ENCODE measurements around the gene GATD1. TPM values are rescaled to one million over a fixed set of nuclear protein-coding genes. Genes with fewer than 3 reads are reported as not detected.

GATD1 gene
- total RNA-seq, 1 donor from 2014 or later, result 63.3 TPM

DNA sequence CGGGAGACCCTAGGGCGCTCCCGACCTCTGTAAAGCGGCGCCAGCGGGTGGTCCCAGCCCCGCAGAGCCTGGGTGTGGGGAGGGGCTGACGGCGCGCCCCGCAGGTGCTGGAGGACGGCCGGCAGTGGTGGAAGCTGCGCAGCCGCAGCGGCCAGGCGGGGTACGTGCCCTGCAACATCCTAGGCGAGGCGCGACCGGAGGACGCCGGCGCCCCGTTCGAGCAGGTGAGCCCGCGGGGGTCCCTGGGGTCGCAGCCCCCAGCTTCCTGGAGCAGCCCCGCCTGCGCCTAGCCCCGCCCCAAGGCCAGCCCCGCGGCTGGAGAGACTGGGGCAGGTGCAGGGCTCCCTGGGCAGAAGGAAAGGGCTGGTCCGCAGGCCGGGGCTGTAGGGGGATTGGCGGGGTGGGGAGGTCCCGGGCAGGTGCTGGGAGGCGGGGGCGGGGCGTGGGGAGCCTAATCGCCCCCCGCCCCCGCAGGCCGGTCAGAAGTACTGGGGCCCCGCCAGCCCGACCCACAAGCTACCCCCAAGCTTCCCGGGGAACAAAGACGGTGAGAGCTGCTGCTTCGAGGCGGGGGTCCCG lies 51.6 kb downstream of the GATD1 start:
- H3K36me3 Mint-ChIP-seq (ENCODE audit: low read depth), result no peaks in the 10 kb centered on the region
- H3K27me3 Mint-ChIP-seq, result peaks cover 8% of the 10 kb centered on the region
- peaks cover 21% of the 10 kb centered on the region for H3K4me1 Mint-ChIP-seq
- ChIA-PET CTCF (interaction anchor here (1.2 to 8.8 kb wide), 3 partner anchors 31 to 171 kb away, joined by 9 to 70 read pairs (median 34); partner anchors contain the start of genes DEAF1 and TMEM80), POLR2A (interaction anchor here (0.8 to 2.0 kb wide), 7 partner anchors 21 to 171 kb away, joined by 3 to 27 read pairs (median 6); partner anchors contain the start of genes DEAF1, PHRF1, RPLP2 and TALDO1)
- intact Hi-C loops (cut with micrococcal nuclease), result loop anchor here (1.0 to 5.0 kb wide), 2 partner anchors 72 to 108 kb away; partner anchors contain the start of gene IRF7
- TF ChIP-seq, protein P1, sequence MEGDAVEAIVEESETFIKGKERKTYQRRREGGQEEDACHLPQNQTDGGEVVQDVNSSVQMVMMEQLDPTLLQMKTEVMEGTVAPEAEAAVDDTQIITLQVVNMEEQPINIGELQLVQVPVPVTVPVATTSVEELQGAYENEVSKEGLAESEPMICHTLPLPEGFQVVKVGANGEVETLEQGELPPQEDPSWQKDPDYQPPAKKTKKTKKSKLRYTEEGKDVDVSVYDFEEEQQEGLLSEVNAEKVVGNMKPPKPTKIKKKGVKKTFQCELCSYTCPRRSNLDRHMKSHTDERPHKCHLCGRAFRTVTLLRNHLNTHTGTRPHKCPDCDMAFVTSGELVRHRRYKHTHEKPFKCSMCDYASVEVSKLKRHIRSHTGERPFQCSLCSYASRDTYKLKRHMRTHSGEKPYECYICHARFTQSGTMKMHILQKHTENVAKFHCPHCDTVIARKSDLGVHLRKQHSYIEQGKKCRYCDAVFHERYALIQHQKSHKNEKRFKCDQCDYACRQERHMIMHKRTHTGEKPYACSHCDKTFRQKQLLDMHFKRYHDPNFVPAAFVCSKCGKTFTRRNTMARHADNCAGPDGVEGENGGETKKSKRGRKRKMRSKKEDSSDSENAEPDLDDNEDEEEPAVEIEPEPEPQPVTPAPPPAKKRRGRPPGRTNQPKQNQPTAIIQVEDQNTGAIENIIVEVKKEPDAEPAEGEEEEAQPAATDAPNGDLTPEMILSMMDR (IDR thresholded peaks at IDR 0.05), result no peak
- H3K27ac Mint-ChIP-seq, result no peak overlapping the region
- DNase-seq (no peak), ATAC-seq (ENCODE audit: low read depth) (no peak)
- no peaks in the 10 kb centered on the region for H3K9me3 Mint-ChIP-seq
- H3K4me3 Mint-ChIP-seq, result peak overlapping the region; percentile 75

DNA sequence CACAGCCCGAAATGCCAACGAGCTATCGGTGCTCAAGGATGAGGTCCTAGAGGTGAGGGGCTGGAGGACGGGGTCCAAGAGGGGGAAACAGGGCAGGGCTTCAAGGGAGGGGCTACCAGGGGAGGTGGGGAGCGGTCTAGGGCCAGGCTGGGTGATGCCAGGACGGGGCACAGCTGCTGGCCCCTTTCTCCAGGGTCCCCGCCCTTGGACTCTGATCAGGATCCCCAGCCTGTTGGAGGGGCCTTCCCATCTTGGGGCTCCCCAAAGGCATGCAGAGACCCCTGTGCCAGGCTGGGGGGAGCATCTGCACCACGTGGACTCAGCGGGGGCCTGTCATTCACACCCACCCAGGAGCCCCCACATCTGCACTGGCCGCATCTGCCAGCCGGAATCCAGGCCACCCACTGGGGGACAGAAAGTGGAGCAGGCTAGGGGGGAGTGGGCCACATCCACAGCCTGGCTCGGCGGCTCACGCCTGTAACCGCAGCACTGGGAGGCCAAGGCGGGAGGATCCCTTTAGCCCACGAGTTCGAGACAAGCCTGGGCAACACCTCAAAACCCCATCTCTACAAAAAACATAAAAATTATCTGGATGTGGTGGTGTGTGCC lies 52.4 kb downstream of the GATD1 start:
- CTCF ChIA-PET, result interaction anchor here (0.7 to 8.8 kb wide), 5 partner anchors 30 to 176 kb away, joined by 3 to 70 read pairs (median 24); partner anchors contain the start of genes DEAF1 and TMEM80

DNA sequence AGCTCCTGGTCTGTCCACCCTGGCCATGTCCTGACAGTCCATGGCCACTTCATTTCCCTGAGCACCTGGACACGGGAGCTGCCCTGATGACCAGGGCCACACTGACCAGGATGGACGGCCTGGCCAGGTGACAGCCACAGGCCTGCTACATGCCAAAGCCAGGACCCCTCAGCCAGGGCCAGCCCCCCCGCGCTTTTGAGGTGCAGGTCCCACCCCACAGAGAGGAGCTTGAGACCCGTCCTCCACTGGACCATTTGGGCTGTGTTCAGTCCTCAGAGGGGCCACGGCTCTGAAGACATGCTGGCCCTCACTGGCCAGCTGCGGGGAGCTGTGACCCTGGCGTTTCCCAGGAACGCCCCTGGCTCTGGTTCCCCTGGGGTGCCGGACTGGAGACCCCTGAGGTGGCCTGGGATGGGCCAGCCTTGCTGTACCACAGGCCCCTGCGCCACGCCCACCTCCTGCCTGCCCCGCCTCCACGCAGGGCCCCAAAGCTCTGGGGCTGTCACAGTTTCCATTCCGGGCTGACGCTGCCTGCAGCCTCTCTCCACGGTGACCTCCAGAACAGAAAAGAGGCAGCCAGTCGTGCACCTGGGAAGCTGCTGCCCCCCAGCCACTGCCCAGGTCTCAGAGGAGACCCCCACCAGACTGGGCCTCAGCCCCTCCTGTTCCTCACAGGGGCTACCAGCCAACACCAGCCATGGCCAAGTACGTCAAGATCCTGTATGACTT lies 53.1 kb downstream of the GATD1 start:
- no peak for DNase-seq
- no peak overlapping the region for H3K4me3 Mint-ChIP-seq
- CTCF ChIA-PET, result interaction anchor here (0.7 to 8.8 kb wide), 5 partner anchors 29 to 176 kb away, joined by 3 to 70 read pairs (median 24); partner anchors contain the start of genes DEAF1 and TMEM80
- ATAC-seq (ENCODE audit: low read depth), result no peak
- TF ChIP-seq, protein P1 (IDR thresholded peaks at IDR 0.05), result no peak
- intact Hi-C loops (cut with micrococcal nuclease), result loop anchor here (5.0 kb wide), 1 partner anchor 187 kb away; the partner anchor contains the start of genes HRAS and LRRC56
- H3K27me3 Mint-ChIP-seq, result peaks cover 4% of the 10 kb centered on the region
- H3K27ac Mint-ChIP-seq, result no peak overlapping the region
- peaks cover 23% of the 10 kb centered on the region for H3K4me1 Mint-ChIP-seq
- POLR2A ChIA-PET, result interaction anchor here (0.7 to 4.1 kb wide), 2 partner anchors 28 to 156 kb away, joined by 3 to 95 read pairs; partner anchors contain the start of genes DEAF1 and TMEM80
- no peaks in the 10 kb centered on the region for H3K36me3 Mint-ChIP-seq (ENCODE audit: low read depth)
- H3K9me3 Mint-ChIP-seq, result no peaks in the 10 kb centered on the region

More for the DNA sequence above, 52.4 kb downstream of the GATD1 start:
- TF ChIP-seq, protein P1 (IDR thresholded peaks at IDR 0.05), result no peak
- DNase-seq (no peak), ATAC-seq (ENCODE audit: low read depth) (no peak)
- Mint-ChIP-seq H3K4me3 (peak overlapping the region; percentile 75), H3K36me3 (ENCODE audit: low read depth) (no peaks in the 10 kb centered on the region), H3K9me3 (no peaks in the 10 kb centered on the region), H3K4me1 (peaks cover 21% of the 10 kb centered on the region), H3K27ac (no peak overlapping the region), H3K27me3 (peaks cover 7% of the 10 kb centered on the region)
- POLR2A ChIA-PET, result interaction anchor here (0.7 to 4.1 kb wide), 4 partner anchors 22 to 156 kb away, joined by 3 to 95 read pairs (median 18); partner anchors contain the start of genes DEAF1, TALDO1 and TMEM80
- intact Hi-C loops (cut with micrococcal nuclease), result loop anchor here (5.0 kb wide), 2 partner anchors 108 to 188 kb away; partner anchors contain the start of genes HRAS, IRF7 and LRRC56

DNA sequence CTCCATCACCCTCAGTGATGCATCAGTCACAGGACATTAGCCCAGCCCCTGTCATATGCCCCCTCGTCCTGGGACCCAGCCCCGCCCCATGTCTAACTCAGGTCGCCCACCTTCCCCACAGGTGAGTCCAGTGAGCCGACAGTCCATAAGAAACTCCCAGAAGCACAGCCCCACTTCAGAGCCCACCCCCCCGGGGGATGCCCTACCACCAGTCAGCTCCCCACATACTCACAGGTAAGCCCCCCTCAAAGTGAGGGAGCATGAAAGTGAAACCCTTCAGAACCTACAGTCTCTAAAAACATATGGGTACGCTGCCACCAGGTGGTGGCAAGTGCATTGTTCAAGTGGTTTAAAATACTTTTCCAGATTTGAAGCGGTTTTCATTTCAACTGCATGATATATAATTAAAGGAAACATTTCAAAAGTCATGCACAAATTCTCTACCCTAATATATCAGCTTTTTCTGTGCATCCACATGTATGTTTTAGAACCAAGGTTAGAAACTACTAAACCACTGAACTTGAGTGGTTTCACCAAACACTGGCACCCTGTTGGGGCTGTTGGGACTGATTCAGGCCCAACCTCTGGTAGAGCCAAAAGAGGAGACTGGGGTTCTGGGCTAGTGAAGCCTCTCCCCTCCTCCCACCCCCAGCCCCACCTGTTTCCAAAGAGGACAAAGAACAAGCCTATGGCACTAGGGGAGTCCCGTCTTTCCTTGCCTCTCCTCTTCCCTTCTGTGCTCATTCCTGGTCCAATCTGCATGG lies 54.0 kb downstream of the GATD1 start:
- Mint-ChIP-seq H3K27me3 (peaks cover 6% of the 10 kb centered on the region), H3K27ac (peak overlapping the region; percentile 53), H3K9me3 (no peaks in the 10 kb centered on the region), H3K36me3 (ENCODE audit: low read depth) (no peaks in the 10 kb centered on the region), H3K4me1 (peaks cover 23% of the 10 kb centered on the region), H3K4me3 (peak overlapping the region; percentile 77)
- ATAC-seq (ENCODE audit: low read depth) (no peak), DNase-seq (no peak)
- POLR2A ChIA-PET, result interaction anchor here (1.5 to 4.1 kb wide), 3 partner anchors 27 to 164 kb away, joined by 10 to 95 read pairs (median 11); partner anchors contain the start of genes DEAF1, IRF7, LMNTD2 and RASSF7
- intact Hi-C loops (cut with micrococcal nuclease), result loop anchor here (1.0 to 5.0 kb wide), 4 partner anchors 42 to 186 kb away; partner anchors contain the start of genes HRAS and LRRC56
- CTCF ChIA-PET, result interaction anchor here (1.4 to 8.8 kb wide), 8 partner anchors 19 to 169 kb away, joined by 3 to 70 read pairs (median 5); partner anchors contain the start of genes DEAF1 and TMEM80
- TF ChIP-seq, protein P1 (IDR thresholded peaks at IDR 0.05), result no peak

All from activated B cell treated with CpG ODN at 0.5 μM for 24 hours (primary cell).